ENCODE results near the gene ATF7IP2. TPM values are rescaled to one million over a fixed set of nuclear protein-coding genes. Genes with fewer than 3 reads are reported as not detected.

Gene ATF7IP2
- total RNA-seq, 1 experiment from 2014 or later: not detected

DNA sequence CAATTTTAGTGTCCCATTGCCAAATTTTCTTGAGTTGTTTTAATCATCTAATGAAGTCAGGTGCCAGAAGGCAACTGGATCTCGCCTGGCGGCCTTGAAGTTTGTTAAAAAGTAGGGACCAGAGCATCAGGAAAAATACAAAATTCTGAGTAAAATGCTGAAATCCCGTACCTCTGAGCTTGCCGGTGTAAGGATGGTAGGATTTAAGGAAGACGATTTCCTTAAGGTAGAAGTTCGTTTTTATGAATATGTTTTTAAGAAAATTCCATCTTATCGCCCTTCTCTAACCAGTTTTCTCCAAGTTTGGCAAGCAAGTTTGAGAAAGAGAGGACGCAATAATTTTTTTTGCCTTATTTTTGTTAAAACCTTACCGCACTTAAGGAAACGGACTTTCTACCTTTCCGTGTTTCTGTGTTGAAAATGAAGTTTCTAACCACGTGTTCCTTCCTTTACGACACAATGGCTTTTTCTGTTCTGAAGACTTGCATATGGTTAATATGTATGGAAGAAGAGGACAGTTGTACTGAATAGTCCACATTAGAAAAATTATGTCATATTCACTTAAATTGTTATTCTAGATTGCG is 748 bp downstream of the ATF7IP2 start:
- Histone ChIP-seq H3K4me2 (no peak overlapping the region), H3K36me3 (ENCODE audit: low read depth) (no peaks in the 10 kb centered on the region), H3F3A (ENCODE audit: insufficient read depth, low read depth) (no peaks in the 10 kb centered on the region), H4K20me1 (ENCODE audit: insufficient read depth) (no peaks in the 10 kb centered on the region), H3K79me2 (ENCODE audit: low read depth) (no peaks in the 10 kb centered on the region), H3K27me3 (ENCODE audit: insufficient read depth, low read depth) (peaks cover 15% of the 10 kb centered on the region), H3K9me2 (ENCODE audit: insufficient read depth) (no peaks in the 10 kb centered on the region), H3K9me3 (ENCODE audit: insufficient read depth, low read depth) (no peaks in the 10 kb centered on the region), H3K4me3 (no peak overlapping the region), H2AFZ (no peak overlapping the region), H3K4me1 (replicated peaks; ENCODE audit: insufficient read depth) (no peaks in the 10 kb centered on the region), H3K27ac (no peak overlapping the region)
- no peak for DNase-seq
- no TSS peak for BruUV-seq (replicated peaks)
- TF ChIP-seq, protein P1, sequence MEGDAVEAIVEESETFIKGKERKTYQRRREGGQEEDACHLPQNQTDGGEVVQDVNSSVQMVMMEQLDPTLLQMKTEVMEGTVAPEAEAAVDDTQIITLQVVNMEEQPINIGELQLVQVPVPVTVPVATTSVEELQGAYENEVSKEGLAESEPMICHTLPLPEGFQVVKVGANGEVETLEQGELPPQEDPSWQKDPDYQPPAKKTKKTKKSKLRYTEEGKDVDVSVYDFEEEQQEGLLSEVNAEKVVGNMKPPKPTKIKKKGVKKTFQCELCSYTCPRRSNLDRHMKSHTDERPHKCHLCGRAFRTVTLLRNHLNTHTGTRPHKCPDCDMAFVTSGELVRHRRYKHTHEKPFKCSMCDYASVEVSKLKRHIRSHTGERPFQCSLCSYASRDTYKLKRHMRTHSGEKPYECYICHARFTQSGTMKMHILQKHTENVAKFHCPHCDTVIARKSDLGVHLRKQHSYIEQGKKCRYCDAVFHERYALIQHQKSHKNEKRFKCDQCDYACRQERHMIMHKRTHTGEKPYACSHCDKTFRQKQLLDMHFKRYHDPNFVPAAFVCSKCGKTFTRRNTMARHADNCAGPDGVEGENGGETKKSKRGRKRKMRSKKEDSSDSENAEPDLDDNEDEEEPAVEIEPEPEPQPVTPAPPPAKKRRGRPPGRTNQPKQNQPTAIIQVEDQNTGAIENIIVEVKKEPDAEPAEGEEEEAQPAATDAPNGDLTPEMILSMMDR (conservative IDR thresholded peaks at IDR 0.05): no peak
- no peak for TF ChIP-seq EZH2 (IDR thresholded peaks at IDR 0.05; ENCODE audit: low read depth)
- intact Hi-C loops (cut with micrococcal nuclease; ENCODE audit: unreplicated experiment): no loop called here
- CTCF ChIA-PET: no interaction called here
- POLR2A ChIA-PET (ENCODE audit: unreplicated experiment): no interaction called here

DNA sequence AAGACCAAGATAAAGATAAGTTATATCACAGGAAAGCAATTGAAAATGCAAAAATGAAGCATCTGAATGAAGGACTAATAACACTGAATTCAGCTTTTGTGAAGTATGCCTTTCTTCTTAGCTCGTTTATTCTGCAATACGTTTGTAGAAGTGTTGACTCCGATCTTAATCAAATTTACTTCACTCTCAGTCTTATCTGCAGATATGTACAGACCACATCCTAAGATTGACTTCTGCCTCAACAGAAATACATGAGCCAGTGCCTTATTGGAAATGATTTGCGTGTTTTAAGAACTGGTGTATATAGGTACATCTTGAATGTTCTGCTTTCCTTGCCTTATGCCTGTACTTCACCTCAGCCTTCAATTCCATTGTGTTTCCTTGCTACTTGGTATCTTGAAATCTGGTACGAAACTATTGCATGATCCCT is 1.3 kb downstream of the ATF7IP2 start:
- TF ChIP-seq, protein P1 (conservative IDR thresholded peaks at IDR 0.05): no peak
- no peak for TF ChIP-seq EZH2 (IDR thresholded peaks at IDR 0.05; ENCODE audit: low read depth)

DNA sequence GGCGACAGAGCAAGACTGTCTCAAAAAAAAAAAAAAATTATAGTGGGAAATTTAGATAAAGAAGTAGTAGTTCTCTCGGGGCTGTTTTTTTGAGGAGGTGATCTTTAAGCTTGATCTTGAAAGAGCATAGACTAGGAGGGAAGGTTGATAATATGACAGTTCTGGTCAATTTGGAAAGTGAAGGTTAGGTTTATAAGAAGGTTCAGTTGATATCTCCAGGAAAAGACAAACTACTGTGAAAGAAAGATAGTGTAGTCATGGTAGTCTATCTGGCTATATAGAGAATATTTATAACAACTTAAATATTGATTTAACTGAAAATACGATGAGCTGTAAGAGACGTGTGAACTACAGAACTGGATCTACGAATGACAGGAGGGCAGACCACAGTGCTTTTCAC is 3.1 kb downstream of the ATF7IP2 start:
- Histone ChIP-seq H3K9me3 (ENCODE audit: insufficient read depth, low read depth) (no peaks in the 10 kb centered on the region), H3K4me1 (replicated peaks; ENCODE audit: insufficient read depth) (no peaks in the 10 kb centered on the region), H3K9me2 (ENCODE audit: insufficient read depth) (no peaks in the 10 kb centered on the region), H3K27me3 (ENCODE audit: insufficient read depth, low read depth) (peaks cover 15% of the 10 kb centered on the region; the same call in 1 of the 2 replicates), H2AFZ (no peak overlapping the region), H3K27ac (no peak overlapping the region), H3K36me3 (ENCODE audit: low read depth) (no peaks in the 10 kb centered on the region), H3F3A (ENCODE audit: insufficient read depth, low read depth) (no peaks in the 10 kb centered on the region), H4K20me1 (ENCODE audit: insufficient read depth) (no peaks in the 10 kb centered on the region), H3K4me3 (no peak overlapping the region), H3K4me2 (no peak overlapping the region), H3K79me2 (ENCODE audit: low read depth) (no peaks in the 10 kb centered on the region)
- DNase-seq: no peak
- ChIA-PET POLR2A (ENCODE audit: unreplicated experiment) (no interaction called here), CTCF (no interaction called here)
- no peak for TF ChIP-seq EZH2 (IDR thresholded peaks at IDR 0.05; ENCODE audit: low read depth)
- TF ChIP-seq, protein P1 (conservative IDR thresholded peaks at IDR 0.05): no peak
- no TSS peak for BruUV-seq (replicated peaks)
- intact Hi-C loops (cut with micrococcal nuclease; ENCODE audit: unreplicated experiment): no loop called here

More for the DNA sequence above, 1.3 kb downstream of the ATF7IP2 start:
- H2AFZ ChIP-seq: no peak overlapping the region
- no peak for DNase-seq
- H3F3A ChIP-seq (ENCODE audit: insufficient read depth, low read depth): no peaks in the 10 kb centered on the region
- H3K36me3 ChIP-seq (ENCODE audit: low read depth): no peaks in the 10 kb centered on the region
- no peak overlapping the region for H3K4me3 ChIP-seq
- H3K4me2 ChIP-seq: no peak overlapping the region
- H3K27me3 ChIP-seq (ENCODE audit: insufficient read depth, low read depth): peaks cover 15% of the 10 kb centered on the region
- H3K9me2 ChIP-seq (ENCODE audit: insufficient read depth): no peaks in the 10 kb centered on the region
- ChIA-PET POLR2A (ENCODE audit: unreplicated experiment) (no interaction called here), CTCF (no interaction called here)
- no peak overlapping the region for H3K27ac ChIP-seq
- no peaks in the 10 kb centered on the region for H4K20me1 ChIP-seq (ENCODE audit: insufficient read depth)
- no peaks in the 10 kb centered on the region for H3K79me2 ChIP-seq (ENCODE audit: low read depth)
- intact Hi-C loops (cut with micrococcal nuclease; ENCODE audit: unreplicated experiment): no loop called here
- H3K4me1 ChIP-seq (replicated peaks; ENCODE audit: insufficient read depth): no peaks in the 10 kb centered on the region
- no peaks in the 10 kb centered on the region for H3K9me3 ChIP-seq (ENCODE audit: insufficient read depth, low read depth)
- BruUV-seq (replicated peaks): no TSS peak

Measured in PC-9 (cell line).